Measurements from ENCODE around the gene MAP7D1.

Gene MAP7D1

GRCh38 chr1:36155408-36156328 lies at the start of gene MAP7D1:
TSS of gene MAP7D1 (plus strand) at chr1:36156160. CDS start at chr1:36156418, 258 bp downstream.
- DNase-seq: peak; percentile 86

GRCh38 chr1:36106269-36106668 lies 49.7 kb upstream of the MAP7D1 start:
- no peak for DNase-seq

- no peak for DNase-seq
Measured at GRCh38 chr1:36107394-36107793, 48.6 kb upstream of the MAP7D1 start.

GRCh38 chr1:36108314-36108713 lies 47.6 kb upstream of the MAP7D1 start:
- DNase-seq: no peak

- peak; percentile 30 to 53 for DNase-seq
Measured at GRCh38 chr1:36109041-36109679, 46.8 kb upstream of the MAP7D1 start.

- DNase-seq: no peak
Measured at GRCh38 chr1:36111151-36111550, 44.8 kb upstream of the MAP7D1 start.

- no peak for DNase-seq
Measured at GRCh38 chr1:36112823-36113222, 43.1 kb upstream of the MAP7D1 start.

GRCh38 chr1:36114371-36114770 lies 41.6 kb upstream of the MAP7D1 start:
- DNase-seq: no peak

- DNase-seq: no peak
Measured at GRCh38 chr1:36115200-36115669, 40.7 kb upstream of the MAP7D1 start.

- peak in 1 of 2 donors; percentile 26 for DNase-seq
Measured at GRCh38 chr1:36115931-36116330, 40.0 kb upstream of the MAP7D1 start.

- DNase-seq: no peak
Measured at GRCh38 chr1:36116901-36117300, 39.1 kb upstream of the MAP7D1 start.

- no peak for DNase-seq
Measured at GRCh38 chr1:36118447-36119204, 37.3 kb upstream of the MAP7D1 start.

- no peak for DNase-seq
Measured at GRCh38 chr1:36119456-36119855, 36.5 kb upstream of the MAP7D1 start.

- no peak for DNase-seq
Measured at GRCh38 chr1:36122062-36123030, 33.6 kb upstream of the MAP7D1 start.

- DNase-seq: peak; percentile 21 to 66
Measured at GRCh38 chr1:36123356-36123755, 32.6 kb upstream of the MAP7D1 start.

GRCh38 chr1:36124404-36125128 lies 31.4 kb upstream of the MAP7D1 start:
- DNase-seq: no peak

- DNase-seq: no peak
Measured at GRCh38 chr1:36125129-36125991, 30.6 kb upstream of the MAP7D1 start, which contains the start of gene COL8A2. TSS of gene COL8A2 (minus strand) at chr1:36125222. CDS start at chr1:36100242, 24,980 bp downstream.

GRCh38 chr1:36126005-36126716 lies 29.8 kb upstream of the MAP7D1 start:
- no peak for DNase-seq

GRCh38 chr1:36126797-36127500 lies 29.0 kb upstream of the MAP7D1 start:
- DNase-seq: no peak

All from CD4-positive, alpha-beta T cell treated with Interleukin-1 beta for 1 hour (primary cell).